Panc1 (cell line): Measurements from ENCODE around the gene VARS1. TPM values are rescaled to one million over a fixed set of nuclear protein-coding genes. Genes with fewer than 3 reads are reported as not detected.
A peak's percentile ranks its signal among the peaks of the same experiment; 100 is the strongest.
"Not testable (repeated sequence)": the region's sequence is repeated elsewhere in the genome, so short reads cannot be mapped to it uniquely, and the experiment has no call there.

Experiments
- ATAC-seq: fragments of 200-7000 bp; cut with Tn5 transposase; 2 replicates; pipeline ENCODE4 v1.9.1; 2020; ENCODE audit warnings: mild to moderate bottlenecking, moderate library complexity
- BruUV-seq: library from RNA; stranded (reverse); fragments of 400-500 nt; replicated peaks from 2 replicates; lab custom pipeline; 2021; lab: Mats Ljungman, UMichigan
- CTCF ChIA-PET: fragments of 300-600 bp; sonication (Branson Sonifier 250); formaldehyde crosslinking; loops from one replicate; lab custom pipeline; 2022; ENCODE audit warnings: antibody characterized with exemption; lab: Charles Lee
- POLR2A ChIA-PET: fragments of 300-600 bp; sonication (Branson Sonifier 250); formaldehyde crosslinking; loops from one replicate; lab custom pipeline; 2022; ENCODE audit warnings: antibody characterized with exemption; lab: Charles Lee
- DNase-seq: peaks from one replicate; pipeline ENCODE4 v3.0.0-alpha.2; 2010; ENCODE audit warnings: low read depth, low spot score
- H3K27ac ChIP-seq: 2 replicates; pipeline ENCODE4 v1.5.1; 2011; ENCODE audit warnings: mild to moderate bottlenecking, low read length, inconsistent platforms
- H3K27me3 ChIP-seq: fragments of 200-500 bp; sonication (Bioruptor generic); 2 replicates; pipeline ENCODE4 v1.6.0; 2014; ENCODE audit warnings: low read length, inconsistent platforms; ENCODE audit not compliant: control insufficient read depth, insufficient read depth
- H3K36me3 ChIP-seq: fragments of 200-500 bp; sonication (Bioruptor generic); 2 replicates; pipeline ENCODE4 v1.5.1; 2014; ENCODE audit warnings: inconsistent platforms, mild to moderate bottlenecking, low read length, moderate library complexity; ENCODE audit not compliant: control insufficient read depth, insufficient read depth
- H3K4me1 ChIP-seq: 2 replicates; pipeline ENCODE4 v1.5.1; 2011; ENCODE audit warnings: inconsistent platforms, mild to moderate bottlenecking, low read length, moderate library complexity; ENCODE audit not compliant: control insufficient read depth, insufficient read depth
- H3K4me3 ChIP-seq, 2 experiments: 2 replicates each; pipeline ENCODE4 v1.5.1; 2011 to 2012; ENCODE audit warnings: low read depth in 2 of 2, low read length in 2 of 2, mild to moderate bottlenecking in 2 of 2, inconsistent platforms in 1 of 2, moderate library complexity in 1 of 2
- H3K9me3 ChIP-seq: fragments of 200-500 bp; sonication (Bioruptor generic); 2 replicates; pipeline ENCODE4 v1.5.1; 2014; ENCODE audit warnings: low read depth, mild to moderate bottlenecking, inconsistent platforms, low read length, moderate library complexity; ENCODE audit not compliant: control insufficient read depth, insufficient read depth
- CTCF ChIP-seq: fragments of 450-650 bp; IDR thresholded peaks from 2 replicates; pipeline ENCODE4 v1.5.1; 2017; ENCODE audit warnings: mild to moderate bottlenecking
- POLR2AphosphoS5 ChIP-seq: IDR thresholded peaks from 2 replicates; pipeline ENCODE4 v1.6.1; 2012; ENCODE audit warnings: mild to moderate bottlenecking, low read depth, low read length, moderate library complexity
- SIN3A ChIP-seq: IDR thresholded peaks from 2 replicates; pipeline ENCODE4 v1.6.1; 2012; ENCODE audit warnings: low read depth, mild to moderate bottlenecking, low read length, moderate library complexity, borderline replicate concordance; ENCODE audit not compliant: insufficient read depth
- TCF7L2 ChIP-seq: IDR thresholded peaks from 2 replicates; pipeline ENCODE4 v1.6.1; 2011; ENCODE audit warnings: mild to moderate bottlenecking, low read depth, low read length, inconsistent platforms
- in situ Hi-C: cut with HindIII; loops from 2 replicates; pipeline ENCODE4 v1.10.0; 2016; ENCODE audit warnings: low sequenced_read_pairs, low pct_unique_long_range_greater_than_20kb
- intact Hi-C: fragments of 100-400 bp; cut with micrococcal nuclease; formaldehyde crosslinking; loops from one replicate; pipeline ENCODE4 v1.10.0; 2022; ENCODE audit not compliant: unreplicated experiment
- total RNA-seq: library from RNA; stranded (reverse); gene quantifications from one replicate; pipeline ENCODE4 v1.2.1, GENCODE V29; 2021; ENCODE audit not compliant: unreplicated experiment

Gene VARS1
- total RNA-seq, 1 experiment from 2014 or later = 229 TPM

- peak; percentile 30 for ATAC-seq
- no peaks in the 10 kb centered on the region for H3K9me3 ChIP-seq
- intact Hi-C loops = loop anchor here (10.0 kb wide), 1 partner anchor 47 kb away; the partner anchor contains the start of gene VWA7
- H3K4me1 ChIP-seq = peaks cover 40% of the 10 kb centered on the region
- in situ Hi-C loops = no loop called here
- no peak for DNase-seq
- no TSS peak for BruUV-seq
- ChIA-PET POLR2A (interaction anchor here (0.5 to 1.1 kb wide), 3 partner anchors 23 to 95 kb away, joined by 4 to 8 read pairs (median 4); no protein-coding TSS in a partner anchor), CTCF (interaction anchor here (1.2 kb wide), 1 partner anchor 49 kb away, joined by 3 read pairs; no protein-coding TSS in a partner anchor)
- TF ChIP-seq SIN3A (no peak), CTCF (no peak), TCF7L2 (peak; percentile 47; the same call in 1 of the 2 replicates)
- no peaks in the 10 kb centered on the region; the same call in 1 of the 2 replicates for H3K36me3 ChIP-seq
- peak overlapping the region; percentile 98 for H3K27ac ChIP-seq
- H3K27me3 ChIP-seq = no peaks in the 10 kb centered on the region
- peak overlapping the region; percentile 62 to 82 for H3K4me3 ChIP-seq
Measured at GRCh38 chr6:31822036-31822821, 26.7 kb upstream of the VARS1 start.

- Histone ChIP-seq H3K36me3 (no peaks in the 10 kb centered on the region; the same call in 1 of the 2 replicates), H3K27ac (peak overlapping the region; percentile 94), H3K4me1 (peaks cover 37% of the 10 kb centered on the region), H3K4me3 (peak overlapping the region; percentile 62 to 82), H3K27me3 (no peaks in the 10 kb centered on the region), H3K9me3 (no peaks in the 10 kb centered on the region)
- intact Hi-C loops (loop anchor here (10.0 kb wide), 1 partner anchor 47 kb away; the partner anchor contains the start of gene VWA7), in situ Hi-C loops (no loop called here)
- ChIA-PET CTCF (interaction anchor here (1.2 kb wide), 1 partner anchor 48 kb away, joined by 3 read pairs; no protein-coding TSS in a partner anchor), POLR2A (interaction anchor here (0.5 to 0.9 kb wide), 4 partner anchors 20 to 170 kb away, joined by 3 to 8 read pairs (median 4); no protein-coding TSS in a partner anchor)
- no TSS peak for BruUV-seq
- ATAC-seq (peak; percentile 68), DNase-seq (no peak)
- TF ChIP-seq TCF7L2 (no peak), SIN3A (0 out of 2 replicates have a peak, but pooled peaks have one; percentile 3), POLR2AphosphoS5 (peak; percentile 62)
Measured at GRCh38 chr6:31821301-31822035, 25.9 kb upstream of the VARS1 start.

- ChIA-PET POLR2A (interaction anchor here (0.6 to 0.9 kb wide), 3 partner anchors 81 to 168 kb away, joined by 3 to 6 read pairs (median 3); no protein-coding TSS in a partner anchor), CTCF (interaction anchor here (0.7 kb wide), 1 partner anchor 138 kb away, joined by 6 read pairs; no protein-coding TSS in a partner anchor)
- BruUV-seq, DNase-seq, in situ Hi-C loops, ATAC-seq, H3K27me3 ChIP-seq, H3K9me3 ChIP-seq, H3K36me3 ChIP-seq: not testable (repeated sequence)
- intact Hi-C loops = loop anchor here (10.0 kb wide), 1 partner anchor 46 kb away; the partner anchor contains the start of gene VWA7
- H3K4me3 ChIP-seq = peak overlapping the region in 1 of 2 experiments; percentile 82; a peak in 3 of 4 replicates
- peaks cover 31% of the 10 kb centered on the region for H3K4me1 ChIP-seq
- H3K27ac ChIP-seq = peak overlapping the region; percentile 94
Measured at GRCh38 chr6:31820399-31820798, 24.8 kb upstream of the VARS1 start.
